ENCODE results near the gene FBXL17. TPM values are rescaled to one million over a fixed set of nuclear protein-coding genes. Genes with fewer than 3 reads are reported as not detected.

The FBXL17 gene
- polyA plus RNA-seq, 1 of the 3 experiments (the other 2 are of a cell fraction) = 4.4 TPM

GRCh38 chr5:108386345-108387061 is 4.6 kb upstream of the FBXL17 start:
- Histone ChIP-seq H3K9me2 (no peaks in the 10 kb centered on the region), H4K20me1 (ENCODE audit: insufficient read depth) (no peaks in the 10 kb centered on the region), H3K4me3 (ENCODE audit: low read depth in 2 of 2, low read length in 1 of 2) (no peak overlapping the region), H3K27me3 (ENCODE audit: insufficient read depth) (no peaks in the 10 kb centered on the region), H3F3A (replicated peaks; ENCODE audit: insufficient read depth) (peaks cover 7% of the 10 kb centered on the region), H3K36me3 (replicated peaks in 1 of 2; ENCODE audit: control insufficient read depth in 1 of 2, insufficient read depth in 2 of 2, low read length in 1 of 2) (no peaks in the 10 kb centered on the region), H3K9me3 (no peaks in the 10 kb centered on the region), H2AFZ (ENCODE audit: low read depth) (no peak overlapping the region), H3K4me2 (no peak overlapping the region), H3K4me1 (ENCODE audit: control insufficient read depth in 1 of 2, insufficient read depth in 2 of 2, low read depth in 1 of 2, low read length in 1 of 2) (peaks cover 0 to 7% of the 10 kb centered on the region in 2 experiments; a peak in 3 of 4 replicates), H3K27ac (ENCODE audit: low read depth in 2 of 2, low read length in 1 of 2) (no peak overlapping the region), H3K9ac (no peak overlapping the region), H3K79me2 (ENCODE audit: insufficient read depth) (no peaks in the 10 kb centered on the region)
- no peak for TF ChIP-seq CTCF (IDR thresholded peaks at IDR 0.05)
- TF ChIP-seq GATA2 (CRISPR knock-in tag; IDR thresholded peaks at IDR 0.05) = no peak
- no peak for TF ChIP-seq JUND (IDR thresholded peaks at IDR 0.05)
- no peak for TF ChIP-seq POLR2AphosphoS5 (IDR thresholded peaks at IDR 0.05; ENCODE audit: low read depth, low read length)
- no peak for TF ChIP-seq TAF1 (IDR thresholded peaks at IDR 0.05; ENCODE audit: borderline replicate concordance, low read depth, low read length)
- TF ChIP-seq MEF2A (IDR thresholded peaks at IDR 0.05; ENCODE audit: borderline replicate concordance, low read depth) = no peak
- no peak for TF ChIP-seq ZBTB33 (IDR thresholded peaks at IDR 0.05; ENCODE audit: borderline replicate concordance, low read depth)
- no peak for TF ChIP-seq PBX3 (IDR thresholded peaks at IDR 0.05)
- no peak for TF ChIP-seq FOXM1 (IDR thresholded peaks at IDR 0.05; ENCODE audit: low read depth)
- no peak for TF ChIP-seq FOXJ3 (CRISPR knock-in tag; IDR thresholded peaks at IDR 0.05)
- no peak for TF ChIP-seq YY1 (IDR thresholded peaks at IDR 0.05; ENCODE audit: low read depth)
- TF ChIP-seq EP300 (IDR thresholded peaks at IDR 0.05; ENCODE audit: borderline replicate concordance in 1 of 2, low read depth in 1 of 2, low read length in 1 of 2) = no peak
- TF ChIP-seq RFX5 (IDR thresholded peaks at IDR 0.05; ENCODE audit: low read length) = no peak
- ChIA-PET CTCF (interaction anchor here (1.4 kb wide), 1 partner anchor 41 kb away, joined by 3 read pairs; no protein-coding TSS in a partner anchor), POLR2A (no interaction called here)
- no peak for DNase-seq
- 83% methylated on average over 3 of the region's 3 CpGs for WGBS (ENCODE audit: low lambda C conversion rate)

Measured in SK-N-SH (cell line).